CD4-positive, alpha-beta T cell treated with Interleukin-12 subunit alpha and Interleukin-12 subunit beta, for 1 hour (primary cell): ENCODE results near the gene EXD2.
"Not testable (repeated sequence)": the region's sequence is repeated elsewhere in the genome, so short reads cannot be mapped to it uniquely, and the experiment has no call there.

Source experiments
- DNase-seq: peaks from one replicate; pipeline ENCODE4 v3.0.0-alpha.2; 2020

EXD2 gene, protein sequence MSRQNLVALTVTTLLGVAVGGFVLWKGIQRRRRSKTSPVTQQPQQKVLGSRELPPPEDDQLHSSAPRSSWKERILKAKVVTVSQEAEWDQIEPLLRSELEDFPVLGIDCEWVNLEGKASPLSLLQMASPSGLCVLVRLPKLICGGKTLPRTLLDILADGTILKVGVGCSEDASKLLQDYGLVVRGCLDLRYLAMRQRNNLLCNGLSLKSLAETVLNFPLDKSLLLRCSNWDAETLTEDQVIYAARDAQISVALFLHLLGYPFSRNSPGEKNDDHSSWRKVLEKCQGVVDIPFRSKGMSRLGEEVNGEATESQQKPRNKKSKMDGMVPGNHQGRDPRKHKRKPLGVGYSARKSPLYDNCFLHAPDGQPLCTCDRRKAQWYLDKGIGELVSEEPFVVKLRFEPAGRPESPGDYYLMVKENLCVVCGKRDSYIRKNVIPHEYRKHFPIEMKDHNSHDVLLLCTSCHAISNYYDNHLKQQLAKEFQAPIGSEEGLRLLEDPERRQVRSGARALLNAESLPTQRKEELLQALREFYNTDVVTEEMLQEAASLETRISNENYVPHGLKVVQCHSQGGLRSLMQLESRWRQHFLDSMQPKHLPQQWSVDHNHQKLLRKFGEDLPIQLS

DNA sequence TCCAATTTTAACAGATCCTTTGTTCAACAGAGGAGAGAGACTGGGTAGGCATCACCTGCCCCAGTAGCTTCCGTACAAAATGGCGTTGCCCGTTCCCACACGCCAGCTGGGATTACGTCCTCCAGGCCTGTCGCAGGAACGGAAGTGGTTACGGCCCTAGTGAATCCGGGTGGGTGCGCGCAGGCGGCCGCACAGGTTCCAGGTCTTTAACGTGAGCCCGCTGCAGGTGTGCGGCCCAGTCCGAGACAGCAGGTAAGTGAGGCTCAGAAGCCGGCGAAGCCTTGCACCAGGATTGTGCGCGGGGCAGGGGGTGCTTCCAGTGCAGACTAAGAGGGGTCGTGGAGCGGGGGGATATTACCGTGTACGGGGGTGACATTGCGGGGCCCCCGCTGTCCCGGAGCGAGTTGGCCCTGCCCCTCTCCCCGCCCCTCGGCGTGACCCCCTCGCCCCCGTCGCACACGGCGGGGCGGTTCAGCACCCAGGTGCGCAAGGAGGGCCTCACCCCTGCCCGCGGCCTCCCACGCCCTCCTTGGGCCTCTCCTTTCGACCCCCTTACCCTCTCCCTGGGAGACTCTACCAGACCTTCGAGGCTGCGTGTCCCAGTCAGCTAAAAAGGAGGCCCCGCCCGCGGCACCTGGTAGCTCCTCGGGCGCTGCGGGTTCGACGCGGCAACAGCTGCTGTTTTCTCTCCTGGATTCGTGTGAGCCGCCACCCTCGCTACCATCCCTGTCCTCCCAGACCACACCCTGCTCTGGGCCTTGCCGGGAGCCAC, at the start of gene EXD2:
TSS of gene EXD2 (plus strand) at position 159 of the 772 bp plus-strand sequence. CDS start 17,973 bp downstream, outside the sequence.
- peak; percentile 68 for DNase-seq

DNA sequence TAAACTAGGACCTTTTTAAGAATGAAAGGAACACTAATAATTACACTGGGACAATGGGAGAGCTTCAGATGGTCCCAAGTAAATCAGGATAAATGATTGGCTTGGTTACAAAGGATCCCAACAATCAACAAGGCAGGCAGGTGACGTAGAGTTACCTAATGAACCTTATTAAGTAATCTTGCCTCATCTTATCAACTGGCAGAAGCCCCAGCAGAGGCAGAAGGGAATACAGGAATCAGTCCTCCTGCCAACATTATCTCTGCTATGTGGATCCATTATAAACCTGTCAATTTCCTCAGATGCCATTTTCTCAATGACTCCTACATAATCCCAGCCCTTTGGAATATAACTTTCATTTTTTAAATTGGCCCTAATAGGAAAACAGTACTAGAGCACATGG, 49.7 kb upstream of the EXD2 start:
- no peak for DNase-seq

DNA sequence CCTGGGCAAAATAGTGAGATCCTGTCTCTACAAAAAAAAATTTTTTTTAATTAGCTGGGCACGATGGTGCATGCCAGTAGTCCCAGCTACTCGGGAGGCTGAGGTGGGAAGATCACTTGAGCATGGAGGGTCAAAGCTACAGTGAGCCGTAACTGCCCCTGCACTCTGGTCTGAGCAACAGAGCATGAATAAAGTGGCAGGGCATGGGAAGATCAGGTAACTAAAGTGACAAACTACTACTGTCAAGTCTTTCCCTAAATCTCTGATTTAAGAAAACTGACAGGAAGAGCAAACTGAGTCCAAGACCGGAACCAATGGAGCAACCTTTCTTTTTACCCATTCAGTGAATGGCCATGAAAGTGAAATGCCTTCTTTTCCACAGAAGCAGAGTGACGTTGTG, 49.2 kb upstream of the EXD2 start:
- no peak for DNase-seq

DNA sequence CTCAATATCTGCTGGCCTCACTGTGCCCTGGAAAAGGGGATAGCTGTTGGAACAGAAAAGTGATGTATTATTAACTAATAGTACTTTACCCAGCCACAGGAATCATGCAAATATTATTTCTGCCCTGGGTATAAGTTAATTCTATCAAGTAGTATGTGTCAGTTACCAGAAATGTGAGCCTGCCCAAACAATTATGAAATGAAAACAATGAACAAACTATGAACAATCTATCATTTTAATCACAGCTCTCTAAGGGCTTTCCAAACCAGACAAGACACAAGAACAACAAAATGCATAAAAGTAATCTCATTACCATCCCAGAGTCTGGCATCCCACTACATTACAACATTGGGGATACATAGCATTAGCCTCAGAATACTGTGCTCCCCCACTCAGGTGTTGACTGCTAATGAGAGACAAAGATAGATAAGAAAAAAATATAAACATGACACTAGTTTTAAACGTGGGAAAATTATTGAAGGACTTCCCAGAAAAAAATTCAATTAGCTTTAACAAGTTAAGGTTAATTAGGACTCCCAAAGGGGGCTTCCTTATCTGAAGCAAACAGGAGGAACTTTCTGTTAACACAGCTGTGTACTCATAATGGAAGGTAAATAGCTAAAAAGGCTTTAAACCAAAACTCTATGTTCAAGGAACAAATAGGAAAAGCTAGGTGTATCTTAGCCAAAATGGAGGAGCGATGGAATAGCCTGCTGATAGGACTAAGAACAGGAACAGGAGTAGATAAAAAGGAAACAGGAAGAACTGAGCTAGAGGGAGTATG, 41.6 kb upstream of the EXD2 start:
- DNase-seq = no peak

DNA sequence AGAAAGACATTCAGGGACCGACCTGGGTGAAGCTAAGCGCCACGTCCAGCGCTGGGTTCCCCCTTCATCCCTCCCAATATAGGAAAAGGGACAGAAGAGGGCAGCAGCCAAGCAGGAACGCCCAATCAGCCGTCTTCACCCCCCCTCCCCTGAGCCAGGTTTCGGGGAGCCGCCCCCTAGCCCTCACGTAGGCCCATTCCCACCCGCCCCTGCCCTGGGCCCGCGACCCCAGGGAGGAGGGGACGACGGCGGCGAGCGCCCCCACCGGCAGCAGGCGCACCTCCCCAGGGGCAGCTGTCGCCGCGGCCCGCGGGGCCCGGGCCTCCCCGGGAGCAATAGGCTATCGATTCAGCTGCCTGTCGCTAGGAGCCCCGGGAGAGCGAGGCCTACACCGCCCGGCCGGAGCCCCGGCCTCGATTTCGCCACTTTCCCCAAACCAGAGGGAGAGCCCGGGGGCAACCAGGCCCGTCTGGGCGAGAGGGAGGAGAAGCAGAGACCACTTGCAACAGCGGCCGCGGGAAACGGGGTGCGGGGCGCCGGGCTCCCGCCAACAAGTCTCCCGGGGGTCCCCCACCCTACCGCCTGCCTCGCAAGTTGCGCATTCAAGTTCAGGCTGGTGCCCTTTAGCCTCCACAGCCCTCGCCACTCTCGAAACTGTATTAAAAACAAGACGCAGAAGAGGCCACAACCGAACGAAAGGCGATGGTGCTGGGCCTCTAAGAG, 39.7 kb upstream of the EXD2 start:
- DNase-seq = peak; percentile 86

DNA sequence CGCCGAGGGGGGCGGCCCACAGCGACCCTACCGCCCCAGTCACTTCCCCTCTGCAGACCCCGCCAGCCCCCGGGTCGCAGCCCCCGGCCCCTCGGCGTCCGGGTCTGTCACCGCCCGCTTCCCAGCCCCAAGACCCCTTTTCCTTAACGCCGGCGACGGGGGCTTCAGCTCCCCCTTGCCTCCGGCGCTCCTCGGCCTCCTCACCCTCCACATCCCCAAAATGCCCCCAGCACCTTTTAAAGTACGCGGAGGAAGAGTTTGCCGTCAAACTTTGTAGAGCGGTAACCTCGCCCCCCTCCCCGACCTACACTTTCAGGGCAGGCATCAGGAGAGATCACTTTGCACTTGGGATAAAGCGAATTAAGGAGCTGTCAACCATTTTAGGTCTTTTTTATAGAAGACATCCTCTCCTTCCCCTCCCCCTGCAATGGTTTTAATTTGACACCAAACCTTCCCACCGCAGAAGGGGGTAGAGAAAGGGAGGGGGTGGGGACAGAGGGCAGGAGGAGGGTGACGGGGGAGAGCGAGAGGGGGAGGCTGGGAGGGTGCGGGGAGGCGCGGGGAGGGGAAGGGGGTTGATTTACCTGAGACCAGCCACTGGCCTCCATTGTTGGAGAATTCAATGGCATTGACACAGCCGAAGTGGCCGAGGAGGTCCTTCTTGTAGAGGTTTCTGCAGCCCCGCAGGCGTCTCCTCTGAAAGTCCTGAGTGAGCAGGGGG, 39.0 kb upstream of the EXD2 start:
- DNase-seq = peak; percentile 73

DNA sequence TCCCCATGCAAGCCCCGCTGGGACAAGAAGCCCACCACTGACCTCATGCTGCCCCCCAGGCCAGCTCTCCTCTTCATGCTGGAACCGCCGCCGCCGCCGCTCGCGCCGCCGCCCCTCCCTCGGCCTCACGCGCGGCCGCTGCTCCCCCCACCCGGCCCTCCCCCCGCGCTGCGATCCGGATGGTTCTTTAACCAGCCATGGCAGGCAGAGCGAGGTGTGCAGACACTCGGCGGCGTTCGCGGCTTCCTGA, 38.5 kb upstream of the EXD2 start, which contains the start of gene DCAF5:
TSS of gene DCAF5 (minus strand) at position 218 of the 250 bp plus-strand sequence. CDS start at position 77, 141 bp downstream.
- DNase-seq = peak; percentile 94

DNA sequence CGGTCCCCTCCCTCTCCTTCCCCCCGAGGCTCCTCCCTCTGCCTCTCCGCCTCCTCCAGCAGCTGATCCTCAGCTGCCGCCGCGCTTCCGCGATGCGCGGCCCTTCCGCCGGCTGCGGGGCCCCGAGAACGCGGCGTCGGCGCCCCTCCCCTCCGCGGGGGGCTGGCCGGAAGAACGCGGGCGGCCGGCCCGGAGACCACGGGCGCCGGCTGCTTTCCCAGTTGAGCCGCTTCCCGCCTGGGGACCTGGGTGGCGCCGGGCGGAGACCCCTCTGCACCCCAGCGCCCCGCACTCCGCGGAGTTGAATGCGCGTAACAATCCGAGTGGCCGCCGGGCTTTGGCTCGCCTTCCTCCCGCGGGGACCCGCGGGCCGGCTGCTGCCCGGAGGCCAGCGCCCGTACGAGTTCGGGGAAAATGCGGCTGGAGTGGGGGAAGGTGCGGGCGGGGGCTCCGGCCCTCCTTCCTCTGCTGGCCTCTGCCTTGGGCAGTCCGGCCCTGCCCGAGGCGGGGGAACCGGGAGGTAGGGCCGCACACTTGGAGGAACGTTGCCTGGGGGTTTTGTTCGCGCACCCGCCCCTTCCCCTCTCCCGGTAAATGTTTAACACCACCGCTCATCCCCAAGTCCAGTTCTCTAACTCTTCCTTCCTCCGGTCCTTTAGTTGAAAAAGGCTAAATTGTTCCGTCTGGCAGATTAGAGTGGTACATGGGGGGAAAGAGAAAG, 38.0 kb upstream of the EXD2 start:
- DNase-seq = no peak

DNA sequence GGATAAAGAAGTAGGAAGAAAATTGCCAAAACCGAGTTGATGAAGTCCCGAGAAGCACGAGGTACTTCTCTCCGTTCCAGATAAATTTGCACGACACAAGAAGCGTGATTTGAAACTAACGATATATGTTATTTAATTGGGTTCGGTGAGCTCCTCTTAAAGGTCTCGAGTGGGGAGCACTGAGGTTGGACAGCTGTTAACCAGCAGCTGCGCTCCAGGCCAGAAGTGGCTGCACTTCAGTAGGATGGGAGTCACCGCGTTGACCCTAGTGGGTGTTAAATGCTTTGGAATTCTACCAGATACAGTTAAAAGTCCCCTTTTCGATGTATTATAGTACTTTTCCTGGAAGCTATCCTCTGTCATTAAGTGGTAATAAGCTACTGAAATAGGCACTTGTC, 37.4 kb upstream of the EXD2 start:
- DNase-seq = peak; percentile 6

DNA sequence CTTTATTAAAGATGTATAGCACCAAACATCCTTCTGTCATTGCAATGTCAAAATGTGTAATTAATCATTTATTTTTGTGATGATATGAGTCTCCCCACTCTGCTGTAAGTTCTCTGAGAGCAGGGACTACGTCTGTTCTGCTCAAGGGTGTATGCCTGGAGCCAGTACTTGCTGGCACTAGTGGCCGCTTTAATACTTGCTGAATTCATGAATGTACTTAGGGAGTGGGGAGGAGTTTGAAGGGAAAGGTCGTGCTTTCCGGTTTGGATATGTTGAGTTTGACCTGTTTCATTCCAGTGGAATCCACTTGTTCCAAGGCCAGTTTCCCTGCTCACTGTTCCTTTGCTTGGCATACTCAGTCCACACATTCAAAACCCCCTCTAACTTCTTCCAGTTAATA, 36.5 kb upstream of the EXD2 start:
- DNase-seq = peak; percentile 6

DNA sequence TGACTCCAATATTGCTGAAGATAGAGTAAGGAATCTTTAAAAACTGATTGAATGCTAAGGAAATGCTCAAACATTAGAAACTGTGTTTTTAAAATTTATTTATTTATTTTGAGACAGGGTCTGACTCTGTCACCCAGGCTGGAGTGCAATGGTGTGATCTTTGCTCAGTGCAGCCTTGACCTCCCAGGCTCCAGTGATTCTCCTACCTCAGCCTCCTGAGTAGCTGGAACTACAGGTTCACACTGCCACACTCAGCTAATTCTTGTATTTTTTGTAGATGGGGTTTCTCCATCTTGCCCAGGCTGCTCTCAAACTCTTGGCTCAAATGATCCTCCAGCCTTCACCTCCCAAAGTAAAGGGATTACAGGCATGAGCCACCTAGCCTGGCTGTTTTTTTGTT, 35.1 kb upstream of the EXD2 start:
- DNase-seq = no peak

DNA sequence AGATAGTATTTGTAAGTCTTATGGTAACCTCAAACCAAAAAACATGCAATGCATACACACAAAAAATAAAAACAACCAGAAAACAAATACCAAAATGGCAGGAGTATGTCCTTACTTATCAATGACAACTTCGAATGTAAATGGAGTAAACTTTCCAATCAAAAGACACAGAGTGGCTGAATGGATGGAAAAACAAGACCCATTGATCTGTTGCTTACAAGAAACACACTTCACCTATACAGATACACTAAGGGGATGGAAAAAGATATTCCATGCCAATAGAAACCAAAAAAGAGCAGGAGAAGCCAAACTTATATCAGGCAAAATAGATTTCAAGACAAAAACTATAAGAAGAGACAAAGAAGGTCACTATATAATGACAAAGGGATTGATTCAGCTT, 29.7 kb upstream of the EXD2 start:
- DNase-seq = no peak

DNA sequence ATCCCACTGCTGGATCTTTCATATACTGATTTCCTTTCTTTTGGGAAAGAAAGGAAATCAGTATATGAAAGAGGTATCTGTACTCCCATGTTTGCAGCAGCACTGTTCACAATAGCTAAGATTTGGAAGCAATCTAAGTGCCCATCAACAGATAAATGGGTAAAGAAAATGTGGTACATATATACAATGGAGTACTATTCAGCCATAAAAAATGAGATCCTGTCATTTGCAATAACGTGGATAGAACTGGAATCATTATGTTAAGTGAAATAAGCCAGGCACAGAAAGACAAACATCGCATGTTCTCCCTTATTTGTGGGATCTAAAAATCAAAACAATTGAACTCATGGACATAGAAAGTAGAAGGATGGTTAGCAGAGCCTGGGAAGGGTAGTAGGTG, 25.5 kb upstream of the EXD2 start:
- DNase-seq = not testable (repeated sequence)

DNA sequence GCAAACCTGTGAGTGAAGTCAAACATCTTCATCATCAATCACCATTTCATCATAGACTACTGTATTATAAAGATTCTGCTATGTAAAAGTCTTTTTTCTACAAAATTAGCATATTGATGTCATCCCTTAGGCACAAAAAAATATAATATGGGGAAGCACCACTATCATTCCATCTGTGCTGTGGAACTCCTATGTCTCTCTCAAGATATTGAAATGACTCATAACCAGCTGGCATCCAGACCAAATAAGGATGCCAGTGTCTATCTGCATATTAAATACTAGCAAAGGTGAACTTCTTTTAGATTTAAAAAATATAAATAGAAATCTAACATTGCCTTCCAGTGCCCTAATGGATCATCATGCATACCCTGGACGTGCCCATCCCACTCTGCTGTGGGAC, 20.5 kb upstream of the EXD2 start:
- no peak for DNase-seq

DNA sequence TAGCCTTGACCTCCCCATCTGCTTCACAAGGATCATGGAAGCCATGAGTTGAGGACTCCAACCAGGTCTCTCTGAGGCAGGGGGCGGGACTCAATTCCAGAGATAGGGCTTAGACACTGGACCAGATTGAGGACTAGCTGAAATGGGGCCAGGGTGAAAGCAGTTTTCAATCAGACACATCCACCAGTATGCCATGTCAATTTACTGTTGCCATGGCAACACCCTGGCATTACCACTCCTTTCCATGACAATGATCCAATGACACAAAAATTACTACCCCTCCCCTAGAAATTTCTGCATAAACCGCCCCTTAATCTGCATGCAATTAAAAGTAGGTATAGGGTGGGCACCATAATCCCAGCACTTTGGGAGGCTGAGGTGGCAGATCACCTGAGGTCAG, 19.7 kb upstream of the EXD2 start:
- no peak for DNase-seq

DNA sequence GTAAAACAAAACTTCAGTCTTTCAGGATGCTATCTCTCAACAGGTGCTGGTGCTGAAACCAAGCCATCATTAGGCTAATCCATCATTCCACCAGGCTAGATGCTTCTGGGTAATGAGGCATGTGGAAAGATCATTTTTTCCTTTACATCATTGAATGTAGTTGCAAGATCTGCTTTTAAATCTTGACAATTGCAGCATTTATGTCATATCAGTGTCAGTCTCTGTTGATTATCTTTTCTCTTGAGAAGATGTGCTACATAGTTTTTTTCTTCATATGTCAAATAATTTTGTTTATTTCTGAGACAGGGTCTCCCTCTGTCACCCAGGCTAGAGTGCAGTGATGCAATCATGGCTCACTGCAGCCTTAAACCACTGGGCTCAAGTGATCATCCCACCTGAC, 16.2 kb upstream of the EXD2 start:
- no peak for DNase-seq

DNA sequence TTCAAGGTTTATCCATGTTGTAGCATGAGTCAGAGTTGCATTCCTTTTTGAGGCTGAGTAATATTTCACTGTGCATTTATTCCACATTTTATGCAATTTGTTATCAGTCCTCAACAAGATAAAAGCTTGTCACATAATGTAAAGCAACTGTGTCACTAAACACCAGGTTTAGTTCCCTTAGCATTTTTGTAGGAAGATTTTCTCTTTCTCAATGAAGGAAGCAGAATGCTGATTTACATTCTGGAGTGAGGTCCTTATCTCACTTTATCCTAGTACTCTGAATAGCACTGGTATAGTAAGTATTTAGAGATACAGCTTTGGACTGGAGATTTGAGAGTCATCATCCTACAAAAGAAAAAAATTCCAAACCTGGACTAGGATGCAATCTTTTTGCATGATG, 9.8 kb upstream of the EXD2 start:
- no peak for DNase-seq

DNA sequence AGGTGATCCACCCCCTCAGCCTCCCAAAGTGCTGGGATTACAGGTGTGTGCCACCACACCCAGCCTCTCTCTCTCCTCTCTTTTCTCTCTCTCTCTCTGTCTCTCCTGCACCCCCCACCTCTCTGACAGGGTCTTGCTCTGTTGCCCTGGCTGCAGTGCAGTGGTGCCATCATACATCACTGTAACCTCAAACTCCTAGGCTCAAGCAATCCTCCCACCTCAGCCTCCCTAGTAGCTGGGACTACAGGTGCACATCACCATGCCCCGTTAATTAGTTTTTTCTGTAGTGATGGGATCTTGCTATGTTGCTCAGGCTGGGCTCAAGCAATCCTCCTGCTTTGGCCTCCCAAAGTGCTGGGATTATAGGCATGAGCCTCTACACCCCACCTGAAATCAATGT, 8.7 kb upstream of the EXD2 start:
- DNase-seq = not testable (repeated sequence)

DNA sequence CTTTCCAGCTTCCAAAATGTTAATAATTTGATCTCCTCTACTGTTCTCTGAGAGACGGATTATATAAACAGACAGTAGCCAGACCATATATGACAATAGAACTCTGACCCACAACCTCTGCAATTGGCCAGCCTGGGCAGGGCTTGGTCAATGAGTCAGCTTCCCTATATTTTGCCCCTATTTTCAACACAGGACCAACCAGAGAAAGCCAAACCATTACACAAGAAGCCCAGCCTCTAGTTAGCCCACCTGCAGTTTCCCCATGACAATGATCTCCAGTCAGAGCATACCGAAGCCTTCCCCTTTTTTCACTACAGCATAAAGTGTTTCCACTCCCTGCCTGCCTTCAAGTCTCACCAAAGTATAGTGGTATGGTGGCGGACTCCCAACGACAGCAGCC, 7.6 kb upstream of the EXD2 start:
- no peak for DNase-seq

DNA sequence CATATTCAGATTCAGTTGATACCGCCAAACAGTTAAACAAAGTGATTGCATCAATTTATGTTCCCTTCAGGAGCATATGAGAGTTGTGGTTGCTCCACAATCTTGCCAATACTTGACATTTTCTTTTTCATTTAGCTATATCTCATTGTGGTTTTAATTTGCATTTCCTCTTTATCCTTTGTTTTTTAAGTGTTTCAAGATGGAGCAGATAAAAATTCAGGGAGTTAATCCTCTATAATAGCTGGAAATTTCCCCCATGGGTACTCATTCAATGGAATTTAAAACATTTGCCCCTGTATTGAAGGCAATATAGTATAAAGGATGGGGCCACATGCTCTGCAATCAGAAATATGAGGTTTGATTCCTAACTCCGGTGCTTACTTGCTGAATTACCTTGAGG, 1.1 kb upstream of the EXD2 start:
- DNase-seq = no peak

DNA sequence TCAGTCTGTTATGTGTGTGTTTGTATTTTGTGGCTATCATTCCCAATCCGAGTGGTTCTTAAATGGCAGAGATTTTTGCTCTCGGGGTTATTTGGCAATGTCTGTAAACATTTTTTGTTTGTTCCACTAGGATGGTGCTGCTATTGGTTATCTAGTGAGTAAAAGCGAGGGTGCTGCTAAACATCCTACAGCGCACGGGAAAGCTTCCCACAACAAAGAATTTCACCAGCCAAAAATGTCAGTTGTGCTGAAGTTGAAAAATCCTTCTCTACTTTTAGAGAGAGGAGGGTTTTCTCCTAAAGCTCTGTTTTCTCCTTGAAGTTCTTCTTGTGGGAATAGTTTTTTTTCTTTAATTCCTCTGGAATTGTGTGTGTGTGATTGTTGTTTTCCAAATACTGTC, 2.4 kb downstream of the EXD2 start:
- no peak for DNase-seq
